Epithelial cell of esophagus (primary cell): ENCODE results near the gene USF2.

Source experiments
- DNase-seq: peaks from one replicate; pipeline ENCODE4 v3.0.0; 2010; ENCODE audit warnings: low read depth
- H3K4me3 ChIP-seq: 2 replicates; pipeline ENCODE4 v1.5.1; 2011; ENCODE audit warnings: mild to moderate bottlenecking, low read length, control low read depth
- CTCF ChIP-seq: IDR thresholded peaks from 2 replicates; pipeline ENCODE4 v1.5.1; 2011; ENCODE audit warnings: low read depth, mild to moderate bottlenecking, low read length, control low read depth, inconsistent platforms; ENCODE audit not compliant: insufficient read depth; ENCODE audit errors: missing control alignments

The USF2 gene

DNA sequence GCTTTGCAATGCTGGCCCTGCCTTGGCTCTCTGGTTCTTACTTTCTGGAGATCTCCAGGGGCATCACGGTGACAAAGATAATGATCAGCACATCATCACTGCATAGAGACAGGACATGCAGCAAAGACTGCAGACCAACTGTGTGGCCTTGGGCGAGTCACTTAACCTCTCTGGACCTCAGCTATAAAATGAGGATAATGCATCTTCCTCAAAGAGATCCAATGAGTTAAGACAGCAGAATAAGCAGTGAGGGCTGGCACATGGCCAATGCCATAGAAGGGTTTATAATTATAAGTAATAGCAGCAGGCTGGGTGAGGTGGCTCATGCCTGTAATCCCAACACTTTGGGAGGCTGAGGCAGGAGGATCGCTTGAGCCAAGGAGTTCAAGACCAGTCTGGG is 25.6 kb downstream of the USF2 start:
- no peak for DNase-seq
- no peak for TF ChIP-seq CTCF
- no peak overlapping the region for H3K4me3 ChIP-seq

- TF ChIP-seq CTCF, result no peak
- H3K4me3 ChIP-seq, result no peak overlapping the region
- no peak for DNase-seq
These were observed 26.4 kb downstream of the USF2 start for GRCh38 chr19:35294859-35295791.

- no peak for DNase-seq
- no peak overlapping the region for H3K4me3 ChIP-seq
- no peak for TF ChIP-seq CTCF
These were observed 27.2 kb downstream of the USF2 start for GRCh38 chr19:35295792-35296462.

DNA sequence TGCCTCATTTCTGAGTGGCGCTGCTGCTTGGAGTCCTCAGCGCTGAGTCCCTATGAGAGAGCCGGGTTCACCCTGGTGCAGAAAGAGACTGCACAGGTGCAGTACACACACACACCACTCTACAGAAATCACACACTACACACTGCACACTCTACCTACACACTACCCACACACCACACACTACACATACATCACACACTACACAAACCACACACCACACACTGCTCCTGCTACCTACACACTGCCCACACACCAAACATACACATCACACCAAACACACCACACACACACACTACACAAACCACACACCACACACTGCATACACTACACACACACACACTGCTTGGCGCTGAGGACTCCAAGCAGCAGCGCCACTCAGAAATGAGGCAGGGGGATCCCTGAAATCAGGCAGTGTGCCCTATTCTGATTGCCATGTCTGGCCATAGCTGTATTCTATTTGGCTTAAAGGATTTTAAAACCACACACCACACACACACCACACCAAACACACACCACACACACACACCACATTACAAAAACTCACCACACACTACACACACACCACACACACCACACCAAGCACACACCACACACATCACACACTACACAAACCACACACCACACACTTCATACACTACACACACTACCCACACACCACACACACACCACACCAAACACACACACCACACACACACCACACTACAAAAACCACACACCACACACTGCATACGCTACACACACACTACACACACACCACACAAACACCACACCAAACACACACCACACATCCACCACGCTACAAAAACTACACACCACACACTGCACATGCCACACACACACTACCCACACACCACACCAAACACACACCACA is 28.1 kb downstream of the USF2 start:
- no peak overlapping the region for H3K4me3 ChIP-seq
- TF ChIP-seq CTCF, result no peak
- DNase-seq, result no peak

DNA sequence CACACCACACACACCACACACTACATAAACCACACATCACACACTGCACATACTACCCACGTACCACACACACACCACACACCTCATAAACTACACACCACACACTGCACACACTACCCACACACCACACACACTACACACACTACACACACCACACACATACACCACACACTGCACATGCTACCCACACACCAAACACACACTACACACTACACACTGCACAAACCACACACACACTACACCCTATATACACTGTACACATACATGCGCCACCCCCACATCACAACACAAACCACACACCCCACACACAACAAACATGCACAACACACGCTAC is 28.7 kb downstream of the USF2 start:
- DNase-seq, result no peak
- TF ChIP-seq CTCF, result no peak
- no peak overlapping the region for H3K4me3 ChIP-seq

- H3K4me3 ChIP-seq, result no peak overlapping the region
- TF ChIP-seq CTCF, result no peak
- DNase-seq, result no peak
These were observed 29.2 kb downstream of the USF2 start for GRCh38 chr19:35297922-35298321.
